HG03575 (cell line): ENCODE data around the gene PCDHGB5.

Experiments
- ATAC-seq: cut with Tn5 transposase; IDR thresholded peaks from one replicate; pipeline ENCODE4 v1.9.1; 2021; ENCODE audit not compliant: unreplicated experiment, insufficient number of reproducible peaks, low FRiP score; ENCODE audit errors: extremely low read depth

Gene PCDHGB5

GRCh38 chr5:141397756-141398551 is at the start of gene PCDHGB5:
PCDHGB5 (plus strand) TSS chr5:141397947; CDS start chr5:141398128, 181 bp downstream.
- ATAC-seq = peak; percentile 92

GRCh38 chr5:141349917-141350619 is 47.7 kb upstream of the PCDHGB5 start, which contains the start of gene PCDHGB1:
PCDHGB1 (plus strand) TSS chr5:141350099; CDS start chr5:141350261, 162 bp downstream.
- ATAC-seq = no peak

- no peak for ATAC-seq
These were observed 46.2 kb upstream of the PCDHGB5 start for GRCh38 chr5:141351591-141351990.

- no peak for ATAC-seq
These were observed 42.8 kb upstream of the PCDHGB5 start, which contains the start of gene PCDHGA4 for GRCh38 chr5:141354900-141355469. PCDHGA4 (plus strand) TSS chr5:141355021; CDS start chr5:141355108, 87 bp downstream.

GRCh38 chr5:141355641-141356040 is 42.1 kb upstream of the PCDHGB5 start:
- no peak for ATAC-seq

- ATAC-seq = no peak
These were observed 41.6 kb upstream of the PCDHGB5 start for GRCh38 chr5:141356133-141356532.

- ATAC-seq = no peak
These were observed 40.8 kb upstream of the PCDHGB5 start for GRCh38 chr5:141356950-141357349.

GRCh38 chr5:141359790-141360426 is 37.8 kb upstream of the PCDHGB5 start, which contains the start of gene PCDHGB2:
PCDHGB2 (plus strand) TSS chr5:141359994; CDS start chr5:141360136, 142 bp downstream.
- no peak for ATAC-seq

GRCh38 chr5:141360685-141361084 is 37.1 kb upstream of the PCDHGB5 start:
- no peak for ATAC-seq

GRCh38 chr5:141362719-141363118 is 35.0 kb upstream of the PCDHGB5 start:
- no peak for ATAC-seq

GRCh38 chr5:141363952-141364660 is 33.6 kb upstream of the PCDHGB5 start, which contains the start of gene PCDHGA5:
PCDHGA5 (plus strand) TSS chr5:141364162; CDS start chr5:141364331, 169 bp downstream.
- no peak for ATAC-seq

- ATAC-seq = no peak
These were observed 31.5 kb upstream of the PCDHGB5 start for GRCh38 chr5:141366016-141366896.

- ATAC-seq = peak; percentile 63
These were observed 27.5 kb upstream of the PCDHGB5 start, which contains the start of gene PCDHGB3 for GRCh38 chr5:141369994-141370848. PCDHGB3 (plus strand) TSS chr5:141370242; CDS start chr5:141370395, 153 bp downstream.

GRCh38 chr5:141371572-141372475 is 25.9 kb upstream of the PCDHGB5 start:
- no peak for ATAC-seq

- no peak for ATAC-seq
These were observed 24.0 kb upstream of the PCDHGB5 start, which contains the start of gene PCDHGA6 for GRCh38 chr5:141373673-141374317. PCDHGA6 (plus strand) TSS chr5:141373891; CDS start chr5:141374084, 193 bp downstream.
